Measurements from ENCODE around the gene IL21.

The IL21 gene

DNA sequence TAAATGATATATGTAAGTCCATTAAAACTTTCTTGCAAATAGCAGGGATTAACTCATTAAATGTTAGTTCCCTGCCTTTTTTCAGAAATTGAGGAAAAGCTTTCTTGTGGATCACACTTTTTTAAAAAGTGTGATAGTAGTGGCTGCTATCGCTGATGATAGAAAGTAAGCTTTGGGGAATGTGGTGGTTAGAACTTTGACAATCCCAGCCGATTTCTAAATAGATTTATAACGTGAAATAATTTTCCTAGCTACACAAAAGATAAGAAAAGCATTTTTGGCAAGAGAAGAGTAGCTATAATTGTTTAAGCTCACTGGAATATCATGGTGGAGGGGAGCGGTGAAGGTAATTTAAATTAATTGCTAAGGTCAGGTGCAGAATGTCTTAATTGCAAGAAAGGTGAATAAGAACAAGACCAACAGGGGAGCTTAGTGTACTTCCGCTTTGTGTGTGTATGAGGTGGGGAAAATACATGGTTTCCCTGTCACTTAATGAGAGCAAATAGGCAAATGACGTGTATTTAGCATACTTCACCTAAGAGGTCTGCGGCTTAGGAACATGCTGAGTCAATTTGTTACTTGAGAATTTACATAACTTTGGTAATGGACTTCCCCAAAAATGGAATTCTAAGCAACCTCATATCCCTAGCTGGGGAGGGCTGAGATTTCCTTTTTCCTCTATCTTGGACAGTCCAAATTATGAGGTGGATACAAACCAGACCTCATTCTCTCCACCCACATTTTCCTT lies 11.7 kb upstream of the IL21 start:
- no peak for FAIRE-seq

DNA sequence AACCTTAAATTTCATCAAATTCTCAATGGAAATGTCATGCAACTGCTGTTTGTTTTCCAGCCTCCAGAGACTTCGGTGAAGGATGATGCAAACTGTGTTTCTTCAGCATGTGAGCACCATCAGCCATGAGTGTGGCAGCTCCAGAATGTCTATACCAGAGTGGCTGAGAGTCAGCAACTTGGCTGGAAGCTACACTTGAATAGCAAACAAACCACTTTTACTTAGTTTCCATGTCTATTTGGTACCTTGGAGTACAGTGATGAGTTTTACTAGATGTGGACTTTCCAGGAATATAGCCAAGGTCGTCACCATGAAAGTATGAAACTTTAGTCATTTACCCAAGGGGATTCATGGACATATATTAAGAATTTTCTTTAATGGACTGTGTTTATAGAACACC lies 4.3 kb upstream of the IL21 start:
- no peak for FAIRE-seq

DNA sequence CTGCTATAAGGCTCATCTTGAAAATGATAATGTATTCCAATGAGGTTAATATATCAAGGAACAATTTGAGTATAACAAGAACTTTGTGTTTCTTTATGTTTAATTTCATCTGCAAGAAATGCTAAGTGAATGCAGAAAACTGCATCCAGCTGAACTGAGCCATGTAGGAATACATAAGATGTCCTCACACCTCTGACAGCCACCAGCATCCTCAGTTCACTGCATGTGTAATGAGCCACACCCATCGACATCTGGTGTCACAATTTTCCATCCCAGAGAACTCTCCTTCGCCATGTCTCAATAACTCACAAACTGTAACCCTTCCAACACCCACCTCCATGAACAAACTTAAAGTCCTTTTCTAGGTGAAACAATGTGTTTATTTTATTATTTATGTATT lies 3.3 kb upstream of the IL21 start:
- no peak for FAIRE-seq

DNA sequence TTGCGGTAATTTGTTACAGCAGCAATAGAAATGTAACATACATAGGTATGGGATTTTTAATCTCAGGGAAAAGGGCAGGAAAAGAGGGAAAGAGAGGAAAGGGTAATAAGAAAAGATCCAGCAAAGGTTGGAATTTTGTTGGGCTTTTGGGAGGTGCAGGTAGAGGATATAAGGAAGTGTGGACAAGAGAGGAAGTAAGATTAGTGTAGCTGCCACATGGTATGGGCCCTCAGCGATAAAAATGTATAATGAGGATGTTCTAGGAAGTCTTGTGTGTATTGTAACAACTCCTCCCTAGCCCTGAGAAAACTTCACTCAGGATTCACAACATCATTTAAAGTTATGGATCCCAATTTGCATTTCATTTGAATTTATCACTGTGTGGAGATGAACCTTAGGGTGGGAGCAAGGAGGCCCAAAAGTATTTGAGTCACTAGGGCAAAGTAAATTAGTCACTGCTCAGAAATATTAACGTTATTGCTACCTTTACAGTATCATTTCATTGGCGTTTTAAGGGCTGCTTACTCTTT lies 2.8 kb upstream of the IL21 start:
- no peak for FAIRE-seq

DNA sequence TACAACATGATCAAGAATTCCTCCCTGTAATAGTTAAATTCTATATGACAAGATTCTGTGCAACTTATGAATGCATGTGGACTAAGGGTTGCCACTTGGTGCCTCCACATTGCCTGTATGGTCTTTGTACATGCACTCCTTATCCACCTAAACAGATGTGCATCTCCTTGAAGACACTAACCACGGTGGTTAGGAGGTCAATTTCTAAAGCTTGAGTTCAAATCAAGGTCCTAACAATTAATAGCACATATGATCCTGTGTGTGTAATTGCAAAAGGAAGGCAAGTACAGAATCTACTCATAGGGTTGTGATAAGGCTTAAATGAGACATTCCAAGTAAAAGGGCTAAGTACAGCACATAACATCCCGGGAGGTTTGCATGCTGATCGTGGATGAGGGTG lies 1.5 kb upstream of the IL21 start:
- FAIRE-seq, result no peak

DNA sequence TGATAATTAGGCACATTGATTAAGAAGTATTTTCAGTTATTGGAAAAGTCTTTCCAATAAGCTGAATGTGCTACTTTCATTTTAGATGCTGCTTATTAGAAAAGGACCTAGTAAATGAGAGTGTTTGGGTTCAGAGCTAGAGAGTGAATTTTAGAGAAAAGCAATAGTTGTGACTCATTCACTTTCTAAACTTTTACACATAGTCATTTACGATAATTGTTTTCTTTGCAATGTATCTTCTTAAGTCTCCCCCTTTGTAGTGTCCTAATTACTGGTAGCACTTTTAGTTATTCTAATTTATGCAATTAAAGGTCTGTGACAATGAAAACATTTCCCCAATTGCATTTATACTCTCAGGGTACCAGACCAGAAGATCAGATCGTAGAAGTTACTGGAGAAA lies 1.3 kb downstream of the IL21 start:
- no peak for FAIRE-seq

DNA sequence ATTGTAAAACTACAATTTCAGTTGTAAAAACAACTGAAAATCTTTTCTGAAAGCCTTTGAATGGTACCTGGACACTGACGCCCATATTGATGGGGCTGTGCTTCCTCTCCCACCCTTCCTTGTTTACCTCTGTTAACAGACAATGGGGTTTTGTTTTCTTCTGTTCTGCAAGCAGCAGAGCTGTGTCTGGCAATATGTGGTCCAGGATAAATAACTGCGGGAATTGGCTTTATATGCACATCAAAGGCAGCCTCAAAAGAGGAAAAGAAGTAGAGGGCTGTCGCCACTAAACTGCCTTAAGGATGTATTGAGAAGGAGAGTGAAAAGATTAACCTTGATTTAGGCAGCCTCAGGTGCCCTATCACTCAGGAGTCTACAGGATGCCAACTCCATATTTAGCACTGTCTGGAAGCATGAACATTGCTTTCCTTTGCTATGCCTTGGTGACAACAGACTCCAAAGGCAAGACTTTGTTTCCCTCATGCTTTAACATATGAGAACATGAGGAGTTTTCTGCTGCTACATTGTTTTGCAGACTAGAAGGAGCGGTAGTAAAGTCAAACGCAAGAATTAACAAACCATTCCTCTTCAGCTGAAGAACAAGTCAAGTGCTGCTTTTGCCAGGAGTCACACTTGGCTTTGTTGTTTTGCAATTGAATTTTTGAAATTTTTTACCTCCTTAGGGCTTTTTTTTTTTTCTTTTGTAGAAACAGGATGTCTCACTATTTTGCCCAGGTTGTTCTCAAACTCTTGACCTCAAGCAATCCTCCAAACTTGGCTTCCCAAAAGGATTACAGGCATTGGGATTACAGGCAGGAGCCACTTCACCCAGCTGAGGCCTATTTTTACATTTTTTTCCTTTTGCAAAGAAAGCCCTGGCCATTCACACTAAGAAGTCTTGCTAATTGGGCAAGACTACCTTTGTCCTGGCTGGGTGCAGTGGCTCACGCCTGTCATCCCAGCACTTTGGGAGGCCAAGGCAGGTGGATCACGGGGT lies 3.0 kb downstream of the IL21 start:
- no peak for FAIRE-seq

DNA sequence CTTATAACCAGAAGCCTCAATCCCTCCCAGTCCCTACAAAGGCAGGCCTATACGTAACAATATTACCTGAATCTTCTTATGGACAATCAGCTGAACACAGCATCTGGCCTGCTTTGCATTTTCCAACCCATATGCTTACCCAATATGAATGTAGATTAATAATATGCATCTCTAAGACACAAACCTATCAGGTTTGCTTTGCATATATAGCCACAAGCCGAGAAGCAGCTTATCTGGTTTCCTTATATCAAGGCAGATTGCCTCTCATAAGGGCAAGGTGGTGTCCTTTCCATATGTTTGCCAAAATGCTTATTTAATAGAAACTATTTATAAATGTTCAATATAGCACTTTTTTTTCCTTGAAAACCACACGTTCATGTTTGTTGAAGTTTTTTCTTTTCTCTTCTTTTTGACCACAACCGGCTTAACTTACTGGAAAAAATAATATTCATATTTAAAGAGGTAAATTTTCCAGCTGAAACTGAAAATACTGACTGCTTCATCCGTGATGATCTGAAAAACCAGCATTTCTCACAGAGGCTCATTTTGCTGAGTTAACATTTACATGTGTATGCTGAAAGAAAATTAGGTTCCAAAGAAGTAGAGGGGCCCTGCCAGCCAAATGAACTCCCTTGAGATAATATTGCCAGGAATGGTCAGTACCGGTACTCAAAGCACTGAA lies 3.8 kb downstream of the IL21 start:
- FAIRE-seq, result no peak

DNA sequence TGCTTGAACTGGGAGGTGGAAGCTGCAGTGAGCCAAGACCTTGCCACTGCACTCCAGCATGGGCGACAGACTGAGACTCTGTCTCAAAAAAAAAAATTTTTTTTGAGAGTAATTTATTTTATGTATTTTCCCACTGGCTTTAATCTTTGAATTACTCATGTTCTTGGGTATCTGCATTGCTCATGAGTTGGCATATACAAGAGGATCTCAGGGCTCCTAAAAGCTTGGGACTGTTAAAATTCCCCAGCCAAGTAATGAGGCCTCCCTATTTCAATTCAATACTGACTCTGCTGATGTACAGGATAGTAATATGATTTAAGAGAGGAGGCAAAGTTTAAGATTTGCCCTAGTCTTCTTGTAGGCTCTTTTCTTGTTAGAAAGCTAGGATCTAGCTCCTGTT lies 6.2 kb downstream of the IL21 start:
- no peak for FAIRE-seq

DNA sequence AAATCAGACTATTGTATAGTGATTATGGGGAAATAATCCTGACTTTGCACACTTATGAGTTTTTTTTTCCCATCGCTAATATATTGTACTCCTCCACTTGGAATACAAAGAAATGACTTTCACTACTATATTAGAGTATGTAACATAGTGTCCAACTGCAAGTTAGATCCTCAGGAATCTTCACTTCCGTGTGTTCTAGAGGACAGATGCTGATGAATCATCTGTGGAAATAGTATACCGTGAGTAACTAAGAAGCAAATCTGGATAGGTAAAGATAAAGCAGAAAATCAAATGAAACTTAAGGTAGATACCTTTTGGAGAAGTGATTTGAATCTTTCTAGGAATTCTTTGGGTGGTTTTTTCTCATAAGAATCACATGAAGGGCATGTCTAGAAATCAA lies 8.3 kb downstream of the IL21 start:
- no peak for FAIRE-seq

DNA sequence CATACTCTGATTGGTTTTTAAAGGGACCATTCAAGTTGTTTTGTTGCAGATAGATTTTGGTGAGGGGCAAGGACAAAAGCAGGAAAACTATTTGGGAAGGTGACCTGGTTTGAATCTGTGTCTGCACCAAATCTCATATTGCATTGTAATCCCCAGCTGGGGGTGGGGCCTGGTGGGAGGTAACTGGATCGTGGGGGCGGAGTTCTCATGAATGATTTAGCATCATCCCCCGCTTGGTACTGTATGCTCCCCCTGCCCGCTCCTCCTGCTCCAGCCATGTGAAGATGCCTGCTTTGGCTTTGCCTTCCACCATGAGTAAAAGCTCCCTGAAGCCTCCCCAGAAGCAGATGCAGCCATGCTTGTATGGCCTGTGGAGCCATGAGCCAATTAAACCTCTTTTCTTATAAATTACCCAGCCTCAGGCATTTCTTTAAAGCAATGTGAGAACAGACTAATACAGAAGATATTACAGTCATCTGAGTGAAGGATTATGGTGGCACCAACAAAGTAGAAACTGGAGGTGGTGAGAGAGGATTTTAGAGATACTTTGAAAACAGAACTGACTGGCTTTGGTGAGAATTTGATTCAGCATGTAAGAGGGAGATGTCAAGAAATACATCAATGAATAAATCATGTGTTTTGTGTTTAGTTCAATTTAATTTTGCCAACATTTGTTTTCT lies 14.4 kb downstream of the IL21 start:
- FAIRE-seq, result no peak

DNA sequence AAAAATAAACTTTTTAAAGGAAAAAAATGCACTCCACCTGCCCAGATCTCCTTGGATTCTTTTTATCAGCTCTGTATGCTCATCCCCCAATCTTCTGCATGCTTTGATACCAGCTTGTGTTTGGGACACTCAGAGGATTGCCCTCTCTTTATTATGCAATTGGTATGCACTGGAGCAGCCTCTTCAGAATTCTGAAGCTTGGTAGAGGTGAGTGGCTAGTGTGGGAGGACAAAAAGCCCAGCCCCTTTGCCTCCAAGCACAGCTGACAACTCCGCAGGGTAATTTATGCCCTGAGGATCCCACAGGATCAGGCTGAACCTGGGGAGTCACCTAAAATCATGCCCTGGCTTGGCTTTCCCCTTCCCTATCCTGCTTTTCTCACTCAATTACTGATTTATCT lies 16.7 kb downstream of the IL21 start:
- FAIRE-seq, result no peak

DNA sequence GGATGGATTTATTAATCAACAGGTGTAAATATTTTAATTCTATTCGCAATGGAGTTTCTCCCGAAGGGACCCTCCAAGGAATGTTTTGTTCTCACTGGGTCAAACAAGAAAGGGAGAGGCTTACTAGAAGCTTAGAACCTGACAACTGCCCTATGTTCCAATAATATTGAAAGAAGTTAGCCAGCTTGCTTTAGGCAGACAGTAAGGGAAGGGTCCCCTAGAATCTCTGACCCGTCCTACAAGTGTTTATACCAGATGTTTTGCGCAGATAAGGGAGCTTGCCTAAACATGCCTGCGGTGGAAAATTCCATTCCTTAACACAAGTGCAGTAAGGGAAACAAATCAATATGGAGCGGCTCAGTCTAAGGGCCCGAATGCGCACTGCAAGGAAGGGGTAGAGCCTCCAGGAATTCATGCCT lies 17.7 kb downstream of the IL21 start:
- FAIRE-seq, result no peak

DNA sequence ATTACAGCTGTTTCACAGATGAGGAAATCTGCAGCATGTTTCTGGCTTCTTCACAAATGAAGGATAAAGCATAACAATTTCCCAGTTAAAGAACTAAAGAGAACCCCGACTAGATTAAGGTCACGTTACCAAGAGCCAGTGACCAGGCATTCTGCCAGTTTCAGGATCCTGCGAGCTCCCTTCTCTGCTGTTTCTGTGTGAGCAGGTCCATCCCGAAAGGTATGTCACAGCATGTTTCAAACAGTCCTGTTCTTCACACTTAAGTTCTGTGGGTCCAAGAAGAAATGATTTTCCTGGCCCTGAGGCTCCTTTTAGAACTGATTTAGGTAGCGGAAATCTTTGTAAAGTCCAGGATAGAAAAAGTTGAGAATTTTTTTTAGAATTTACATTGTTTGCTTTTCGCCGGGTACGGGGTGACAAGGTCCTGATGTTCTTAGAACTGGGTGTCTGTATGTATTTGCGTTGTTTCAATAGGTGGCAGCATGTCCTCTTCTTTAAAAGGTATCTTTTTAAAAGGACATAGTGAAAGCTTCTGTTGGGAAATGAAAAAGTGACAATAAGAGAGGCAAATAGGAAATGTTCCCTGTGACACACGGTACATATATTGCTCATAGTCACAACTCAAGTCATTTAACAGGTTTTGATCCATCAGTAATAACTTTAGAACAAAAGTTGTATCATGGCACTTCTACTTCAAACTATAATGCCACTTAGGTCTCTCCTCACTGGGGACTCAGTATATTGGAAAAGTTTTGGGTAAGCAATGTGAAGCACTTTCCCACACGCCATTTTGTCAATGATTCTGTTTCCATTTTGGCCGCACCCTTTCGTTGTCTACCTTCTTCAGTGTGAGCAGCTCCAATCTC lies 18.4 kb downstream of the IL21 start:
- peak; percentile 48 for FAIRE-seq

DNA sequence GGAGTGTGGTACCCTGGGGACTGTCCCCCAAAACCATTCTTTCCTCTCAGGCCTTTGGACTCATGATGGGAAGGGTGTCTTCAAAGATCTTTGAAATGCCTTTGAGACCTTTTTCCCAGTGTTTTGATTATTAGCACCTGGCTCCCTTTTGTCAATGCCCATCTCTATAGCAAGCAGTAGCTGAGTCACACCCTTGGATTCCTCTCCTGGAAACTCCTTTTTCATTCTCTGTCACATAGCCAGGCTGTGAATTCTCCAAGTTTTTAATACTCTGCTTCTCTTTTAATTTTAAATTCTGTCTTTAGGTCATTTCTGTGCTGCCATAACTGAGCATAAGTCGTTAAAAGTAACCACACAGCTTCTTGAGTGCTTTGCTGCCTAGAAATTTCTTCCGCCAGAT lies 29.7 kb downstream of the IL21 start:
- no peak for FAIRE-seq

DNA sequence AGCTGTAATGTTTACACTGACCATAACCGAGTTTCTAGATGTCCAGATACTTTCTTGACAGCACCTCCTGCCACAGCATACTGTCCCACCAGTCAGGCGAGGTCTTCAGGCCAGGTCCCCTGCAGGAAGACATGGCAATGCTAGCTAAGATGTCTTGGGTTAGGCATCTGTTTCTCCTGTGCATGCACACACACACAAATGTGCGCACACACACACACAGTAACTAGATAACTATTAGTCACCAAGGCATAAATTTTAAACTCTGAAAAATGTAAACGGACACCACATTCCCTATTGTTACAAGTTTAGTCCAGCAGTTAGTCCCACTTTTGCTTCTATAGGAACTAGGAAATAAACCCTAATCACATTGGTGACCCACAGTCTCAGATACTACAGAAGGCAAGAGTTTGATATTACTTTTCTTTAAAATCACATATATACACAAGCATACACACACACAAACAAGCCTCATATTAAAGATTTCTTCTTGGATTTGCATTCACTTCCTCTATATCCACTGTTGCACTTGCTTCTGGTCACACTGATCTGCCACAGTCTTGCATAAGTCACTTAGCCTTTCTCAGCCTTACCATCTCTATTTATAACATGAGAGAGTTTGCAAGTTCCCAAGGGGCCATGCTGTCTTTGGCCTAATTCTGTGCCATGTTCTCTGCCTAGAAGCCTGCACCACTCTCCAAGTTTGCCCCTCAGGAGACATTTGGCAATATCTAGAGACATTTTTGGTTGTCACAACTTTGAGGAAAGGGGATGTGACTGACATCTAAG lies 32.2 kb downstream of the IL21 start:
- FAIRE-seq, result no peak

DNA sequence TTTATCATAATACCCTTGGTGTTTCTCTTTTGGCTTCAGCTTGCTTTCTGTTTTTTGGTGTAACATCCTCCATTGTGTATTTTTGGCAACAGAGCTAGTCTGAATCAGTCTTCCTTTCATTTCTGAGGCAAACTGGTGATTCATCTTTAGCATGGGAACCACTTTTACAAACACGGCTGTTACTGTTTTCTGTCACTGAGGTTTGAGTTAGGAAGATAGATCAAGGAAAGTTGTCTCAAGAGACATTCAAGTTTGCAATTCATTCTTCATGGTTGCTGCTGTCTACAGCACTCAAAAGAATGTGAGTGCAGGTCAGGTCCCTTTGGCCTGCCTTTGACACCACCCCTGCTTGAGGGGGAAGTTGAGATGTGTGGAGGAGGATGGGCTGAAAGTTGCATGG lies 36.3 kb downstream of the IL21 start:
- FAIRE-seq, result no peak

DNA sequence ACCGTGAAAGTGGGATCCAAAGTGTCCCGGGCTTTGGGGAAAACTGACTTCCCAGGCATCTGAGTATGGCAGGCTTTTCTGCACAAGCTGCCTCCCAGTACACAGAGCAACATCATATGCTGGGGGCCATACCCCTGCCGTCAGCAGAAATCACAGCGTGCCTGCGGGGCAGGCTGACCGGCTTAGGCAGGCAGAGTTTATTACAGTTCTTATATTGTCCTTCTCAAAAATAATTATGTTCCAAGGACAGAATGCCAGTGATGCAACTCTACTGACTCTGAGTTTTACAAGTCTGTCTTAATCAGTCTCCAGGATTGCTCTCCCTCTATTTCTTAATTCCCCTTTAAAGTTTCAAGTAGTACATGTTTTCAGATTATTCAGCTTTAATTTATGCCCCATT lies 37.0 kb downstream of the IL21 start:
- FAIRE-seq, result no peak

DNA sequence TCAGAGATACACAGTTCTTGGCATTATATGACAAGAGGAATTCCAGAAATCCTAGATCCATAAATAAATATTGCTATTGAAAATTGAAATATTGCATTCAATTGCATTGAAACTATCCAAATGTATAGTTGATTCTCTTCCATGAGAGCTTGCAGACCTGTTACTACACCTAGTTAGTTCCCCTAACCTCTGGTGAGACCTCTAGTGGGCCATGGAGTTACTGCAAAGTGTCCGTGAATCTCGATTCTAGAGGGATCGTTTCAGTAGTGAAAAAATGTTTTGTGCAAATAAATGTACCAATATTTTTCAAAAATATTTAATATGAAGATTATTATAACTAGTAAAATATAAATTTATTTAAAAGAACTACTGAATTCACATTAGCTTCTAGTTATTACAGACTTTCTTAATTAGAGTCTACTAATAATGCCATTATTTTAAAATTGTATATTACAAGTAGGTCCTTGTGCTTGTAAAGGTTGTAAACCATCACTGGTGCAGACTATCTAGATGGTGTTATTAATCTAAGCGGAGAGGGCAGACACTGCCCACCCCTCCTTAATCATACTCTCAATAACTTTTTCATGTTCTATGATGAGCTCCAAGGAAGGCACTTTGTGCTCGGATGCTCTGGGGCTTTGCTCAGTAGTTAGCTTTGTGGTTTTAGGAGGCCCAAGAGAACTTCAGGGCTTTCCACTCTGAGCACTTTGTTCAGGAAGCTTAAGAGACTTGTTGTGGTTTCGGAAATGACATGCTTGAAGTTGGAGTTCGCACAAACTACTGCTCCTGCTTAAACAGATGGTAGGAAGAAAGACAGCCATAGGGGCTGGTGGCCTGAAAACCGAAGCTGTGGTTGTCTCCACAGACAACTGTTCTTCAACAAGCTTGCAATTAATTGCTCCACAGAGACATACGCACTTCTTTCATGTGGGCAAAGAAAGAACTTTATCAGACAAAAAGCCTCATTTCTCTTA lies 42.8 kb downstream of the IL21 start:
- peak; percentile 93 for FAIRE-seq

DNA sequence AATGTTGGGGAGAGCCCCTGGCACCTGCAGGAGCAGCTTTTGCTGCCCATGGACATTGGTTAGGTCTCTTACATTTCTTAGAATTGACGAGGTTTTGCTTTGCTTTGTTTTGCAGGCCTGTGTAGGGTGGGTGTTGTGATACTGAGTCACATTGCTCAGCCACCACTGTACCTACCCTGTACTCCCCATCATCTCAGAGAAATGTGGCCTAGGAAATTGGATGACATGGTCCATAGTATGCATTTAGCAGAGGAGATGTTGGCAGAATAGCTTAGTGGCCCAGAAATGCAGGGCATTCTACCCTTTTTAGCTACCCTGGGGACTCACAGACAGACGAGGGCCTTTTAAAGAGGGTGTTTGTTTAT lies 43.7 kb downstream of the IL21 start:
- no peak for FAIRE-seq
